ENCODE measurements around the gene CEBPG. TPM values are rescaled to one million over a fixed set of nuclear protein-coding genes. Genes with fewer than 3 reads are reported as not detected.

Gene CEBPG
- polyA plus RNA-seq, 6 donors from 2014 or later: 7.1 to 12.0 (median 9.9) TPM

DNA sequence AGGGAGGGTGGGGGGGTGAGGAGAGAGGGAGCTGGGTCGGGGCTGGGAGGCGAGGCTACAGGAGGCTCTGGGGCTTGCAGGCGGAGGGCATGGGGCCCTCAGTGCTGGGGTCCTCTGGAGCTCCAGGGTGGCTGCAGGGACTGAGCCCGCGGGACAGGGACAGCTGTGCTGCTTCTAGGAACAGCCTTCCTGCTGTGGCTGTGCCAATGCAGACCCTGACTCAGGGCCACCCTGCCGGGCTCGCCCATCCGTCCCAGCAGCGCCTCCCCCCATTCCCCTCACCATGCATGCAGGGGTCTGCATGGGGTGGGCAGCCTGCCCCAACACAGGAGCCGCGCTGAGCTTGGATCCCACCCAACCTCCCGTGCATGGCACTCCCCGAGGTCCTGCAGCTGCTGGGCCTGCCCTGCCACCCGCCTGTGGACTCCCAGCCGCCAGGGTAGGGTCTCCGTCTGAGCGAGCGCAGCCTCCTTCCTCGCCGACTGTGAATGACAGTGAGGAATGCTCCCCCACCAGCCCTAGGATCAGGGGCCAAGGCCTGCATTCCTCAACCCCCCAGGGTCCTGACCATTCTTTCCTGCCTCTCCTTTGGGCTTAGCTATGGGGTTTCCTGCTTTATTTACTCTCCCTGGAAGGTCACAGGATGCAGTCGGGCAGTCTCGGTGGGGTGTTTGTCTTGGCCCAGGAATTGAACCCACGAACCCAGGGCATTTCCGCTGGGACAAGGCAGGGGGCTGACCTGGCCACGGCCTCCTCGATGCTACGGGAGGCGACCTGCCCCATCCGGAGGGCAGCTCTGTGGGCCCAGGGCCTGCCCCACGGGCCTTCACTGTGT lies 23.4 kb downstream of the CEBPG start:
- DNase-seq (no peak), ATAC-seq (ENCODE audit: low read depth in 2 of 2) (no peak)
- Mint-ChIP-seq H3K36me3 (no peaks in the 10 kb centered on the region), H3K27me3 (no peaks in the 10 kb centered on the region), H3K4me1 (no peaks in the 10 kb centered on the region), H3K4me3 (no peak overlapping the region), H3K27ac (no peak overlapping the region), H3K9me3 (no peaks in the 10 kb centered on the region)

DNA sequence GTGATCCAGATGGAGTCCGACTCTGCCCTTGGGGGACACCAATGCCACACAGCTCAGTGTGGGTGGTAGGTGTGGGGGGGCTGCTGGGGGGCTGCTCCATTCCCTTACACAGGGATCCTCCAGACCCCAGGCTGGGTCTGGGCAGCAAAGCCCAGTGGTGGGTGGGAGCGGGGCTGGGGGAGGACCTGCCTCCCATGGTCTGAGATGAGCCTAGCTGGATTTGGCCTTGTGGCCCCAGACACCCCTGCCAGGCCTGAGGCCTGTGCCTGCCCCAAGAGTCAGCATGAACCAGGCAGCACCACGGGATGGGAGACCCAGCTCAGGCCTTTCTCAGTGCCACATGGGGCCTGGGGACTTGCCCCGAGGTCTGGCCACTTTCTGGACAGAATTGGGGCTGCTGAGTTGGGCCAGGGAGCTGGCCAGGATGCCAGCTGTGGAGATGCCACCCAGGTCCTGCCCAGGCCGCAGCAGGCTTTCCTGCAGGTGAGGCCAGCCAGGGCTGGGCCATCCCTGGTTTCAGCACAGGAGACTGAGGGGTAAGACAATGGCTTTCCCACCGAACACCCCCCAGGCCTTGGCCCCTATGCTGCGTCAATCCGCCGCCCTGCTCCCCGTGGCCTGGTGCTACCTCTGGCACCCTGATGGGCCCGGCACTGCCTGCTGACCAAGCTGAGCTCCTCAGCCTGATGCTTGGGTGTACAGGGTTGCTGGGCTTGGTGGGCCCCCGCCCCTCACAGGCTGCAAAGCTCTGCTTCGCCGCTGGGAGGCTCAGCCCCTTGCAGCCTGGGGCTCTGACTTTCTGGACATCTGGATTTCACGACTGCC lies 24.2 kb downstream of the CEBPG start:
- Mint-ChIP-seq H3K4me1 (no peaks in the 10 kb centered on the region), H3K4me3 (no peak overlapping the region), H3K36me3 (no peaks in the 10 kb centered on the region), H3K27ac (no peak overlapping the region), H3K27me3 (no peaks in the 10 kb centered on the region), H3K9me3 (no peaks in the 10 kb centered on the region)
- ATAC-seq (ENCODE audit: low read depth in 2 of 2): no peak
- DNase-seq: no peak

DNA sequence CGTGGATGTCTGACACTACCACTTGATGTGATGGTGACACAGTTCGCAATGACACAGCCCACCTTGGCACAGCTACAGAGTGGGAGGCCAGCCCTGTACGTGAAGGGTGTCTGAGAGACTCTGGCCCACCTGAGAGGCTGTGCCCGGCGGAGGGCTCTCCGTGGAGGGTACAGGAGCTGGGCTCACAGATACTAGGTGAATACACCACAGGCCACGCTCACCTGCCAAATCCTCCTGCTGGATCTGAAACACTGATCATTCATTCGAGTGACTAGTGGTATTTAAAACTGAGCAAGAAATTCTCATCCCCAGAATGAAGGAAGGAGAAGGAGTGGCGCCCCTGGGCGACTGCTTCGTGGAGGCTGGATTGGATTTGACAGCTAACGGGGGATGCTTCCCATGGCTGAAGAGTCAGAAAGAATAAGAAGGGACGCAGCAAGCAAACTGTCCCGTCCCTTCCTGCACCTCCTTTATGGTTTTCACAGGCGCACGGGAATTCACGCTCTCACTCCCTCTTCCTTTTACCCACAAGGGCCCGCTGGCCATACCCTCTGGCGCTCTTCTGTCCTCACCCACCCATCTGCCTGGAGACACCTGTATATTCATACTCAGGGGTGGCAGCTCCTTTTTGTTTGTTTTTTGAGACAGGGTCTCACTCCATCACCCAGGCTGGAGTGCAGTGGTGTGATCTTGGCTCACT lies 25.0 kb downstream of the CEBPG start:
- H3K9me3 Mint-ChIP-seq: no peaks in the 10 kb centered on the region
- no peaks in the 10 kb centered on the region for H3K27me3 Mint-ChIP-seq
- no peak for DNase-seq
- no peak overlapping the region for H3K4me3 Mint-ChIP-seq
- peak overlapping the region in 1 of 6 donors; percentile 89 for H3K27ac Mint-ChIP-seq
- no peaks in the 10 kb centered on the region for H3K36me3 Mint-ChIP-seq
- H3K4me1 Mint-ChIP-seq: no peaks in the 10 kb centered on the region
- no peak for ATAC-seq (ENCODE audit: low read depth in 2 of 2)

DNA sequence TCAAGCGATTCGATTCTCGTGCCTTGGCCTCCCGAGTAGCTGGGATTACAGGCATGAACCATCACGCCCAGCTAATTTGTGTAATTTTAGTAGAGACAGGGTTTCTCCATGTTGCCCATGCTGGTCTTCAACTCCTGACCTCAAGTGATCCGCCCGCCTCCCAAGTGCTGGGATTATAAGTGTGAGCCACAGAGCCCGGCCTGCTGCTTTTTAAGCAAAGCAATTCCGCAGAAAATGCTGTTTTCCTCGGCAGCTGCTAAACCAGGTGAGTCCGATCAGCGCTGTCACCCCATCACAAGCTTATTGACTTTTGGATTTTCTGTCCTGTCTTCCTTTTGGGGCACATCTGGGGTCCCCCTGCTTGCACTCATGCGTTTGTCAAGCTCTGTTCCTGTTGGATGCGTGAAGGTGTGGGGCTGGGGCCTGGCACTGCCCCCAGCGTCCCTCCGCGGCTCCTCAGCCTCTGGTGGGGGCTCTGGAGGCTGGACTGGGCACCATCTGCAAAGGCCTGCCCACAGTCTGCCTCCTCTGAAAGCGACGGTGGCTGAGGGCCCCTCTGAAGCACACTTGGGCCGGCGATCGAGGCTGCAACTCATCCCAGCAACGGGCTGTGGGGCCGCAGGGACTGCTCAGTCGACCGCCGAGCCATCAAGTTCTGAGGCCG lies 25.7 kb downstream of the CEBPG start:
- no peak for ATAC-seq (ENCODE audit: low read depth in 2 of 2)
- no peaks in the 10 kb centered on the region for H3K4me1 Mint-ChIP-seq
- no peaks in the 10 kb centered on the region for H3K36me3 Mint-ChIP-seq
- H3K27me3 Mint-ChIP-seq: no peaks in the 10 kb centered on the region
- H3K4me3 Mint-ChIP-seq: no peak overlapping the region
- H3K9me3 Mint-ChIP-seq: no peaks in the 10 kb centered on the region
- H3K27ac Mint-ChIP-seq: no peak overlapping the region
- DNase-seq: no peak

DNA sequence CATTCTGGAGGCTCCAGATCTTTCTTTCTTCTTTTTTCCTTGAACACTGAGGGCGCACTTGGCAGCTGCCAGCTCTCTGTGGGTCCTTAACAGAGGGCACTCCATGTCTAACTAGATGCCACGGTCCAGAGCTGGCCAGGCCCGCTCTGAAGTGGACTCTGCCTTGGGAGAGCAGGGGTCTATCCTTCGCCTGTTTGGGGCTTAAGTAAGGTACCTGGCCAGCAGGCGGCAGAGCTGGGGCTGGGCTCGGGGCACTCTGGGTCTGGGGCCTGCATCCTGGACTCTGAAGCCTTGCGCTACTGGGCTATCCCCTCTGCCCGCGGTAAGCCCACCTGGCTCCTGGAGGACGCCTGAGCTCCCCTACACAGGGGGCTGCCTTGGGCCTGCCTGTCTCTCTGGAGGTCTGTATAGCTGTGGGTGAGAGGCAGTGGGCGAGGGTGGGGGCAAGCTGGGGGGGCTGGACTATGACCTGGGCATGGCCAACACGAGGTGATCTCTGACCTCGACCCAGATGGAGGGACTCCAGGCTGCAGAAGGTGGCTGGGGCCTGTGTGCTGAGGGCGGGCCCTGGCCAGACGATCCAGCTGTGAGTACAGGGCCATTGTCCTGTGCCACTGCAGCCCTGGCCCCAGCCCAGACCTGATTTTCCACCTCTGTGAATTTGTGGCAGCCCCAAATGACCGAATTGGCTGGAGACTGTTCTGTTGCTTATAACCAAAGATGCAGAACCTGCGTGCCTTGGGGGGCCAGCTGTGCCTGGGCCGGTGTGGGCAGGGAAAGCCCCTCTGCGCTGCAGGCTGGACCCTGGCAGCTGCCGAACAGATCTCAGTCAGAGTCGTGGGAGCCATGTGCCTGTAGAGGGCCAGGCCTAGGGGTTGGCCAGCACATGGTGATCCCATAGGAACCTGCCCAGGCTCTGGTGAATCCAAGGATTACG lies 26.5 kb downstream of the CEBPG start:
- Mint-ChIP-seq H3K4me3 (no peak overlapping the region), H3K4me1 (no peaks in the 10 kb centered on the region), H3K27ac (peak overlapping the region in 1 of 6 donors; percentile 55), H3K9me3 (no peaks in the 10 kb centered on the region), H3K27me3 (no peaks in the 10 kb centered on the region), H3K36me3 (no peaks in the 10 kb centered on the region)
- DNase-seq (no peak), ATAC-seq (ENCODE audit: low read depth in 2 of 2) (no peak)

DNA sequence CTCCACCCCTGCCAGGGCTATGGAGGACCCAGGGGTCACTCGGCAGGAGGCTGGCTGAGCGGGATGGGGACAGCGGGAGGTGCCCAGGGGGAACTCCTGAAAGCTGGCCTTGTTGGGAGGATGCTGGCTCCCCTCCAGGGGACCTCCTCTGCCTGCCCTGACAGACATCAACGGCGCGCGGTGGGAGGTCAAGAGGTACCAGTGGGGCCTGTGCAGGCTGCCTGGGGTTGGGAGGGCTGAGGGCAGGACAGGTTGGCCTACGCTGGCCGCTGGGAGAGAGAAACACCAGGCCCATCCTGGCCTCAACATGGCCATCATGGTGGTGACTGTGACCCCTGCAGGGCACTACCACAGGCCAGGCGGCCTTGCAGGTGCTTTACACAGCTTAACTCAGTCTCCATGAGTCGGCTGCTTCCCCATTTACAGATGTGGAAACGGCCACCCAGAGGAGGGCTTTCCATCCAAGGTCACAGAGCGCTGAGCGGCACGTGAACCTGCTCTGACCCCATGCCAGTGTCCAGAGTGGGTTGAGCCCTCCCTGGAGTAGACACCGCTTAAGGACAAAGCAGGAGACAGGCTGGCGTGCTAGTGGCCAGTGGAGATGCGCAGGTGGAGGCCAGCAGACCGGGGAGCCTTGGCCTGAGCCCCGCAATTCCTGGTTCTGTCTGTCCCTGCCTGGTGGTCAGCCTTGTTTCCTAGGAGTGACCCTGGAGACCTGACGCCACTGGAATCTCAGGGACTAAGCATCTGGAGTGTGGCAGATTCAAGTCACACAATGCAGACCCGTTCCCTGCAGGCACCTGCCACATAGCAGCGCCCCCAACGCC lies 27.6 kb downstream of the CEBPG start:
- H3K4me3 Mint-ChIP-seq: no peak overlapping the region
- DNase-seq: no peak
- H3K36me3 Mint-ChIP-seq: no peaks in the 10 kb centered on the region
- H3K9me3 Mint-ChIP-seq: no peaks in the 10 kb centered on the region
- no peaks in the 10 kb centered on the region for H3K4me1 Mint-ChIP-seq
- ATAC-seq (ENCODE audit: low read depth in 2 of 2): no peak
- H3K27me3 Mint-ChIP-seq: no peaks in the 10 kb centered on the region
- no peak overlapping the region for H3K27ac Mint-ChIP-seq

DNA sequence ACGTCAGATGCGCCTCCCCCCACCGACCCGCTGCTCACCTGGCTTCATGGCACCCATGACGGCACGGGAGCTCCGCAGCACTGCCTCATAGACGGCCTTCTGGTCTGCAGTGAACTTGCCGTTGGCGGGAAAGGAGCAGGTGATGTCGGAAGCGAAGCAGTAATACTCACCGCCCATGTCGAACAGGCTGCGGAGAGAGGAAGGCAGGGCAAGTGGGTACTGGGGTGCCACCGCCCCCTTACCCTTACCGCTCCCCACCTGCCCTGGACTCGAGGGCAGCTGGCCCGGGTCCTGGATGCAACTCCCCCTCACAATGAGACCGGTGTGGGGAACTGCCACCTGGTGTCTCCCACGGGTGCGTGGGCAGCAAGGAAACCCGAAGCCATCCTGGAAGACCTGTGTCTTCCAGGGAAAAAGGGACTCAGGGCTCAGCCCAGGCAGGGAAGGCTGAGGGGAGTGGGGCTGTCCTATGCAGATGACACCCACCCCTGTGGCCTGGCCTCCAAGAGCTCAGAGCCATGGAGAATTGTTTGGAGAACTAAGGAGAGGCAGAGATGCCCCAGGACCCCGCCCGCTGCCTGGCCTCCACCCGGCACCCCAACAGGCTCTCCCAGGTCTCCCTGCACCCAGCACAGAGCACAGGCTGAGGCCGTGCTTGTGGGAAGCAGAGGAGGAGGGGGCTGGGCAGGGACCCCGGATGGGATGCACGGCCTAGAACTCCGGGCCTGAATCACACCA lies 28.3 kb downstream of the CEBPG start:
- Mint-ChIP-seq H3K36me3 (no peaks in the 10 kb centered on the region), H3K4me1 (no peaks in the 10 kb centered on the region), H3K9me3 (no peaks in the 10 kb centered on the region), H3K27me3 (no peaks in the 10 kb centered on the region), H3K27ac (no peak overlapping the region), H3K4me3 (no peak overlapping the region)
- DNase-seq: no peak
- no peak for ATAC-seq (ENCODE audit: low read depth in 2 of 2)

DNA sequence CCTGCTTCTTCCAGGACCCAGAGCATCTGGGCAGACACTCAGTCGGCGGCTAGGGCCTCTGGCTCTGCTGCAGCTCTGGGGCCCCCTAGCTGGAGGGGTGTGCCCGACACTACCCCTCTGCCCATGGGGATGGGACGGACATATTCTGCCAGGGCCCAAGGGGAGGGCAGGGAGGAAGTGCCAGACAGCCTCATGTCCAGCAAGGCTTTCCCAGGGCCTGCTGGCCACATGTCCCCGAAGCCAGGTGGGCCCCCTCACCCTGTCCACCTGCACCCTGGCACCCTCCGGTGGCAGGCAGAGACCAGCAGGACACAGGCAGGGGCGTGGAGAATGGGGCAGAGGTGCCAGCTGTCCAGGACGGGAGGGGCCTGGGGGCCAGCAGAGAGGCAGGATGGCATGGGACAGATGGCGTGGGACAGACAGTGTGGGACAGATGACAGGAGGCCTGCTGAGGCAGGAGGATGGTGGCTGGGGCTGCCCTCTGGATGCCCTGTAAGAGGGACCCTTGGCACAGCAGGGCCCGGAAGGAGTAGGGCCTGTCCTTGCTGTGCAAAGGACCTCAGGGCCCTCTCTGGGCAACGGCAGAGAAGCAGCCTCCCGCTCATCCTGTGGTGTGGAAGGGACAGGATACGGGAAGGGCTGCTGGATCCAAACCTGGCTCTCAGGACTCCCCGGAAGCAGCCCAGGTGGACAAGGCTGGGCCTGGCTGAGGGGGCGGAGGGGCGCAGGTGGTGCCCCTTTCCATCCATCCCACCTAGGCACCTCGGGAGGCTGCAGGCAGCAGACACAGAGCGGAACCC lies 29.1 kb downstream of the CEBPG start:
- H3K27me3 Mint-ChIP-seq: no peaks in the 10 kb centered on the region
- H3K27ac Mint-ChIP-seq: no peak overlapping the region
- H3K9me3 Mint-ChIP-seq: no peaks in the 10 kb centered on the region
- ATAC-seq (ENCODE audit: low read depth in 2 of 2) (no peak), DNase-seq (no peak)
- no peaks in the 10 kb centered on the region for H3K36me3 Mint-ChIP-seq
- no peaks in the 10 kb centered on the region for H3K4me1 Mint-ChIP-seq
- H3K4me3 Mint-ChIP-seq: no peak overlapping the region

DNA sequence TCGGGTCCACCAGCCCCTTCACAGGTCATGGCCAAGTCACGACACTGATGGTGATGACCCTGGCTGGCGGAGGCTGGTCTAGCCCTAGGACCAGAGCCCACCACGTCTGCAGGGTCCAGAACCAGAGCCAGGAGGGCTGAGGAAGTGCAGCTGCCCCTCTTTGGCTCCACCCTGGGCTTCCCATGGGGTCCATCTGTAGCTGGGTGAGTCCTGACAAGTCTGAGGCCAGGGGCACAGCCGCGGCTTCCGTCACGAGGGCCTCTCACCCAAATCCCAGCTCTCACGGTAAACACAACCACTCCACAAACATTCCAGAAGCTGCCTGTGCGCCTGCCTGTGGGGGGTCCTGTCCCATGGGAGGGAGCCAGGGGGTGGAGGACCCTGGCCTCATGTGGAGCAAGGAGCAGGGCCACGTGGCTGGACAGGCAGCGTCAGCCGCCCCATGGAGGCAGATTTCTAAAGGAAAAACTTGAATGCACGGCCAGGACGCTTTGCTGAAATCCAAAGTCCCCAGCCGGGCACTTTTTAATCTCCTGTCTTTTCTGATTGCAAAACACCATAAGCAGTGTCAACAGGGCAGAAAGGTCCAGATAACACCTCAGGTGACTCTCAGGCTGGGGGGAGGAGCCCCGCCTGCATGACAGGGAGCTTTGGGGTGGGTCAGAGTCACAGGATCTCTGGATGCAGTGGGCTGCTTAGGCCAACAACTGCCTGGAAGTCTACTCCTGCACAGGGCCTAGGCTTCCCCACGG lies 29.9 kb downstream of the CEBPG start:
- DNase-seq: no peak
- no peaks in the 10 kb centered on the region for H3K27me3 Mint-ChIP-seq
- H3K9me3 Mint-ChIP-seq: no peaks in the 10 kb centered on the region

DNA sequence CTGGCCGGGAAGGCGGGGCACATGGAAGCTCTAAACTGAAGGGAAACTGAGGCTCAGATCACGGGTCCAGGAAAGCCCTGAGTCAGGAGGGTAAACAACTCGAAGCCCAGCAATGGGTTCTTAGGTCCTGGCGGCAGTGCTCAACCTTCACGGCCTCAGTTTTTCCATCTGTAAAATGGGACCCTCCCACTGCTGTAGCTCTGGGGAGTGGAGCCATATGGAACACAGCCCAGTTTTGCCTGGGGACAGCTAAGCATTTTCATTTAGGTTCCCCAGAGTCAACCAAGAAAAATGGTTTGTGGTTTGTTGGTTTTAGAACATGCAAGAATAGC lies 30.4 kb downstream of the CEBPG start:
- H3K4me1 Mint-ChIP-seq: no peaks in the 10 kb centered on the region
- H3K36me3 Mint-ChIP-seq: no peaks in the 10 kb centered on the region
- no peak overlapping the region for H3K4me3 Mint-ChIP-seq
- DNase-seq (no peak), ATAC-seq (ENCODE audit: low read depth in 2 of 2) (no peak)
- no peaks in the 10 kb centered on the region for H3K9me3 Mint-ChIP-seq
- peak overlapping the region in 1 of 6 donors; percentile 70 for H3K27ac Mint-ChIP-seq
- no peaks in the 10 kb centered on the region for H3K27me3 Mint-ChIP-seq

More for the DNA sequence above, 29.9 kb downstream of the CEBPG start:
- H3K36me3 Mint-ChIP-seq: no peaks in the 10 kb centered on the region
- no peak for ATAC-seq (ENCODE audit: low read depth in 2 of 2)
- H3K4me1 Mint-ChIP-seq: no peaks in the 10 kb centered on the region
- no peak overlapping the region for H3K27ac Mint-ChIP-seq
- H3K4me3 Mint-ChIP-seq: peak overlapping the region in 1 of 8 donors; percentile 25

Measured in naive B cell (primary cell).